SK-MEL-5 (cell line): Measurements from ENCODE around the gene RNU1-4. TPM values are rescaled to one million over a fixed set of nuclear protein-coding genes. Genes with fewer than 3 reads are reported as not detected.
"Not testable (repeated sequence)": the region's sequence is repeated elsewhere in the genome, so short reads cannot be mapped to it uniquely, and the experiment has no call there.

Experiments used
- DNase-seq: peaks from one replicate; pipeline ENCODE4 v3.0.0-alpha.2; 2016; ENCODE audit warnings: low read depth, low spot score
- in situ Hi-C: cut with HindIII; loops from 2 replicates; pipeline ENCODE4 v1.10.0; 2016; ENCODE audit warnings: low sequenced_read_pairs, high pct_unique_total_duplicates, low pct_unique_long_range_greater_than_20kb
- total RNA-seq: library from RNA; depleted of rRNA; stranded (reverse); fragments of >200 nt; shearing (Covaris generic); gene quantifications from 2 replicates; pipeline ENCODE4 v1.2.3, GENCODE V29; 2014

RNU1-4 gene
- total RNA-seq, 1 experiment from 2014 or later = under 0.01 TPM

DNA sequence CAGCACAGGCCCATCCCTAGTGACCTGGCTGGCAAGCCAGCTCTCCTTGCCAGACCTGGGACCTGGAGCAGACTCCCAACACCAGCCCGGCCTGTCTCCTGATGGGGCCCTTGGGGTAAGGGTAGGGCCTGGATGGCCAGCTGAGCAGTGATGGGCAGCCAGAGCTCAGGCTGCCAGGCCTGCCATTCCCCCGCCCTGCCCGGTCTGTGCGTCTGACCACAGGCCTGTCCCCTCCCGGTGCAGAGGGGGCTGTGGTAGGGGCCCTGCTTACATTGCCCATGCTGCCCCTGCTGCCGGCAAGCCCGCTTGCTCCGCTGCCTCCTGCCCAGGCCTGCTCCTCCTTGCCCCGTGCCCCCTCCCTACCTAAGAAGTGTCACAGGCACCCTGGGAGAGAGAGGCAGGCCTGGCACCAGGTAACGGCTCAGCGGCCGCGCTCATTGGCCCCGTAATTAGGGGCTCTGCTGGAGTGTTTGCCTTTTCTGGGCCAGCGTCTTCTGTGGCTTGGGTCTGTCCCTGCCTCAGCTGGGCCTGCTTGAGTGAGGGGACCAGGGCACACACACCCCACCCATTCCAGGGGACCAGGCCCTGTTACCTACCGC is 35.7 kb upstream of the RNU1-4 start:
- in situ Hi-C loops, DNase-seq: not testable (repeated sequence)

DNA sequence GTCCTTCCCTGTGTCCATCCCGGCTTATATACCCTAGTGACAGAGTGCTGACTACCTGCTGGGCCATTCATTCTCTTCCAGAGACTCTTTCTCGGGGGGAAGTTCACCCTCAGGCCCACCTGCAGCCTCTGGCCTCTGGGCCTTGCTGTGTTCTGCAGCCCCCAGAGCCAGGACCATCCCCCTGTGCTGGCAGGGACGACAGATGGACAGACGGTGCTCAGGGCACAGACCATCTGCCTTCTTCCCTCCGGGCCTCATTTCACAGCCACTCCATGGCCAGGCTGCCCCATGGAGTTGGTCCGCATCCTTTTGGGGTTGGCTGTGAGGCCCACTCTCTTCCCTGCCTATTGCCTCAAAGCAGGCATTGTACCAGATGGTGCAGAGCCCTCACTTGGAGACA is 34.0 kb upstream of the RNU1-4 start:
- DNase-seq, in situ Hi-C loops: not testable (repeated sequence)

DNA sequence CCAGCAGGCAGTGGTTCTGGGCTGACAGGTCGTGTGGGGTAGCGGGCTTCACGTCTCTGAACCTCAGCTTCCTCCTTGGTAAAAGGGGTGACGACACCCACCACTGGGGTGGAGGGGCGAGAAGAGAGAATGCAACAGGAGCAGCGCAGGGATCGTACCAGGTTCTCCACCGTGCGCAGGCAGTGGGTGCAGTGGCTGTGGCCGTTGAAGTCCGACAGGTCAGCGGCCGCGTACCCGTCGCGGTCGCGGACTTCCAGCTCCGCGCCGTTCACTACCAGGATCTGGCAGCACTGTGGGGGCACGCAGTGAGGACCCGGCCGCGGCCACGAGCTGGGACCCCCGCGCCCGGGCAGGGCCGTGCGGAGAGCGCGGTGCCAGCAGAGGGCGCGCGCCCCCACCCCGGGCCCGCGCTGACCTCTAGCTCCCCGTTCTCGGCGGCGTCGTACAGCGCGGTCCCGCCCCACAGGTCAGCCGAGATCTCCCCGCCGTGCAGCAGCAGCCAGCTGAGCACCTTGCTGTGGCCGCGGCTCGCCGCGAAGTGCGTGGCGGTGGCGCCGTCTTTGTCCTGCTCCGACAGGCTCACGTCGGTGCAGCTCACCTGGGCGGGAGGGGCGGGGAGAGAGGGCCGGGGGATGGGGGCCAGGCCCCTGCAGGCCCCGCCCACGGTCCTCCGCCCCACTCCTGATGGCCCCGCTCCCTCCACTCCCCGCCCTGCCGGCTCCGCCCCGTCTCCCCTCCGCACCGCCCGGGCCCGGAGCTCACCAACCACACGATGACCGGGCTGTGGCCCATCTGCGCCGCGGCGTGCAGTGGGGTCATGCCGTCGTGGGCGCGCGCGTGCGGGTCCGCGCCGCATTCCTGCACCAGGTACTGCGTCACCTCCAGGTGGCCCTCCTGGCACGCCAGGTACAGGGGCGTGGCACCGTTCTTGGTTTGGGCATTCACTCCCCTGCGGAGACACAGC is 32.9 kb upstream of the RNU1-4 start:
- in situ Hi-C loops = not testable (repeated sequence)

DNA sequence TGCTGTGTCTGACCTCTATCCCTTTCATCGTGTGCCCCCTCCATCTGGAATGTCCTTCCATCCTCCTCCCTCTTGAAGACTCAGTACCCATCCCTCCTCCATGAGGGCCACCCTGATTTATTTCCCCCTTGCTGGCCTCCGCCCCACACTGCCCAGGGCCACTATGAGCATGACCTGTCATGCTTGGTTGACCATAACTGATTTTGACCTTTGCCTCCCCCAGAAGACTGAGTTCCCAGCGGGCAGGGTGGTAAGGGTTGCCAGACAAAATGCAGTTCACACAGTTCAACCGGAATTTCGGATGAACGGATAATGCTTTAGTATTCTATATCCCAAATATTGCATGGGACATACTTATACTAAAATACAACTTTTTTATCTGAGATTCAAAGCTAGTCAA is 31.6 kb upstream of the RNU1-4 start:
- DNase-seq, in situ Hi-C loops: not testable (repeated sequence)

More for the DNA sequence above, 32.9 kb upstream of the RNU1-4 start:
- not testable (repeated sequence) for DNase-seq

DNA sequence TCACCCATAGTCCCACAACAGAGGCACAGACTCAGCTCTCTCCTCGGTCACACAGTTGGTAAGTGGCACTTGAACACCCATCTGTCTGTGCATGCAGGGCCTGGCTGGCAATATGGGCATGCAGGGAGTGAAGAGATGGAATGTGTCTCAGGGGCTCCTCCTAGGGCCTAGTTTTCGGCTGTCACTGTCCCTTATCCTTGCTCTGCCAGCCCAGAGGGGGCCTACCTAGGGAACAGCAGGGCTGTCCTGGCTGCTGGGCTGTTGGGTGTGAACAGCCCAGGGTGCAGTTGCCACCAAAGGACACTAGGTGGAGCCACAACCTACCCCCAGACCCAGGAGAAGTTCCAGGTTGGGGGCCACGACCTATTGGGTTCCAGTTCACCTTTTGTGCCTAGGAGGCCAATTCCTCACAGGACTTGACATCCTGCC is 30.6 kb upstream of the RNU1-4 start:
- DNase-seq, in situ Hi-C loops: not testable (repeated sequence)

DNA sequence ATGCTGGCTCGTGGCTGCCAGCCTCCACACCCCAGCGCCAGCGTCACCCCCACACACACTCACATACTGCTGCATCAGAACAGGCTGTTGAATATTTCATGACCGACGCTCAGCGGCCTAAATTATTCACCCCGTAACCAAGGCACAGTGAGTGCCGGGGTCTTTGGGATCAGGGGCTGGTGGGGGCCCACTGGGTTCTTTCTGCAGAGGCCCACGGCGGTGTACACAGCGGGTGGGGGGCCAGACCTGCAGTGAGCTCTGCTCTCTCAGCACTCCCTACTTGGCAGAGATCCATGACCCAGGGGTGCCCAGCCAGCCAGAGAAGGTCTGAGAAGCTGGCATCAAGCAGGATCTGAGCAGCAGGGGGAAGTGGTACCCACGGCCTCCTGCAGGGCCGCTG is 29.7 kb upstream of the RNU1-4 start:
- in situ Hi-C loops, DNase-seq: not testable (repeated sequence)

DNA sequence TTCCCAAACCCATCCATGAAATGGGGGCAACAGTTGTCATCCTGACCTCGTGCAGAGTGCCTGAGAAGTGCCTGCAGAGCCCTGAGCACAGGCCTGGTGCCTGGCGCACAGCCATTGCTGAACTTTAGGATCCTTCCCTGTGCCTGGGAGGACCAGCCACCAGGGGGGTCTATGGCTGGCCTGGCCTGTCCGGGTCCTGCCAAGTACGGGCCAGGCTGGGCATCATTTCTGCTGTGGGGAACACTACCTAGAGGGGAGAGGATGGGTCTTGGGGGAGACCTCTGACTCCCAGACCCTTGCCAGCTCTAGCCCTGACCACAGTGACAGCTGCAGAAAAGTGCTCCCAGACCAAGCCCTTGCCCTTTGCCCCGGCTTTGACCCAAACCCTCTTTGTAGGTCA is 28.2 kb upstream of the RNU1-4 start:
- in situ Hi-C loops = not testable (repeated sequence)
- peak; percentile 0 for DNase-seq

DNA sequence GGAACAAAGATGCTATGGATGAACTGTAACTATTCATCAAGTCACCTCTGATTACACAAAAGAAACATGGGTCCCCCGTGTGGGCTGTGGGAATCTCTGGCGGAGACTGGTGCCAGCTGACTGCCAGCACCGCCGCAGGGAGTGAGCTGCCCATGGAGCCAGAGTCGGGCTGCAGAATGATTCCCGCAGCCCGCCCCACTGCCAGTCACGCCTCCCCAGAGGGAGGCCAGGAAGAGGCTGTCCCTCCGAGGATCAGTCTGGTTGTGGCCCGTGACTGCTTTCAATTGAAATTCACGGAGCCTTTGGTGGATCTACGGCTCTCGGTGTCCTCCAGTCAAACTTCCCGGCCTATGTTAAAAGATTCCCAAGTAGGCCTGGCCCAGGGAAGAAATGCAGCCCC is 27.7 kb upstream of the RNU1-4 start:
- in situ Hi-C loops, DNase-seq: not testable (repeated sequence)

DNA sequence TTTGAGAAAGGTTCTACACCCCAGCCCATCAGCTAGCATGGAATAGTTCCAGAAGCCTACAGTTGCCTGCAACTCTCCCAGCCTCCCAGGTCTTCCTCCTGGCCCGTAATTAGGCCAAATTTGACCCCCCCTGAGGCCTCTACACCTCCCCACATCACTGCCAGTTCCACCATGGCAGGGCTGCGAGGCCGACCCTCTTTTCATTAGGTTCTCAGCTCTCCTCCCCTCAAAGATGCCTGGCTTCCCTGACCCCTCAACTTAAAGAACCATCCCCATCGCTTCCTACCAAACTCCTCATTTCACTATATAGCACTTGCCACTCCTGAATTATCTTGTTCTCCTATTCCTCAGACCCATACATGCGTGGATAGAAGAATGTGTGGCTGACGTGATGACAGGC is 27.3 kb upstream of the RNU1-4 start:
- in situ Hi-C loops, DNase-seq: not testable (repeated sequence)

DNA sequence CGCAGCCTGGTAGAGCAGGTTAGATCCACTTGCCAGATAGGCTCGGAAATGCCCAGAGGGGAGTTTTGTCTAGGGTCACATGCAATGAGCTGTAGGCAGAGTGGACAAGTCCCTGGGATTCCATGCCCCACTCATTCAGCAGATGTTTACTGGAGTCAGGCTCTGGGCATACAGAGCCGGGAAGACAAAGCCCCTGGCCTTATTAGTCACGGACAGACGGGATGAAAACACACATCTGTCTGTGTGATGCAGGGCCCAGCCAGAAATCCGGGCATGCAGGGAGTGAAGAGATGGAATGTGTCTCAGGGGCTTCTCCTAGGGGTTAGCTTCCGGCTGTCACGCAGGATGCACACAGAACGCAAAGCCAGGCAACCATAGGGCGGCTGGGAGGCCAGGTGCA is 26.8 kb upstream of the RNU1-4 start:
- DNase-seq = not testable (repeated sequence)

DNA sequence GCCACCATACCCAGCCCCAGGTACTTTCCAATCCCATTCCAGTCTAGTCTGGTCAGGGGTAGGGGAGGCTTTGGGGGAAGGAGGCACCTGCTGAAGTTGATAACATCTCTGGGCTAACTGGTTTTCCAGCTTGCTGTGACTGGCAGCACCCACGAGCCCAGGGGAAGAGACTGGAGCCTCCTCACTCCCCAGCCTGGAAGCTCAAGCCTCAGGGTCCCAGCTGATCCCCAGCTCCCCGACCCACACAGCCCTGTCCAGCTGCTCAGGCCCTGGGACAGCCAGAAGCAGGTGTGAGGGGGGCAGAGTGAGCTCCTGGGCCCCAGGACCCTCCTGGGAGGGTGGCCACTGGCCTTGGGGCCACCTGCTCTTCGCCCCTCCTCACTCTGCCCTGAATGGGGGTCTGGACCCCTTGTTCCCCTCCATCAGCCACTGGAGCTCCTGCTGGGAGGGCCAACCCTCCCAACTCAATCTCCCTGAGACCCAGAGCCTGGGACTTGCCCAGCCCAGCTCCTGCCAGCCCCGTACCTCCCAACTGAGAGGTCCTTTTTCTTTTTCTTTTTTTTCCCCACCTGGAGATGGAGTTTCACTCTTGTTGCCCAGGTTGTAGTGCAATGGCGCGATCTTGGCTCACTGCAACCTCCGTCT is 23.5 kb upstream of the RNU1-4 start:
- no peak for DNase-seq
- in situ Hi-C loops = no loop called here

More for the DNA sequence above, 26.8 kb upstream of the RNU1-4 start:
- in situ Hi-C loops = not testable (repeated sequence)

DNA sequence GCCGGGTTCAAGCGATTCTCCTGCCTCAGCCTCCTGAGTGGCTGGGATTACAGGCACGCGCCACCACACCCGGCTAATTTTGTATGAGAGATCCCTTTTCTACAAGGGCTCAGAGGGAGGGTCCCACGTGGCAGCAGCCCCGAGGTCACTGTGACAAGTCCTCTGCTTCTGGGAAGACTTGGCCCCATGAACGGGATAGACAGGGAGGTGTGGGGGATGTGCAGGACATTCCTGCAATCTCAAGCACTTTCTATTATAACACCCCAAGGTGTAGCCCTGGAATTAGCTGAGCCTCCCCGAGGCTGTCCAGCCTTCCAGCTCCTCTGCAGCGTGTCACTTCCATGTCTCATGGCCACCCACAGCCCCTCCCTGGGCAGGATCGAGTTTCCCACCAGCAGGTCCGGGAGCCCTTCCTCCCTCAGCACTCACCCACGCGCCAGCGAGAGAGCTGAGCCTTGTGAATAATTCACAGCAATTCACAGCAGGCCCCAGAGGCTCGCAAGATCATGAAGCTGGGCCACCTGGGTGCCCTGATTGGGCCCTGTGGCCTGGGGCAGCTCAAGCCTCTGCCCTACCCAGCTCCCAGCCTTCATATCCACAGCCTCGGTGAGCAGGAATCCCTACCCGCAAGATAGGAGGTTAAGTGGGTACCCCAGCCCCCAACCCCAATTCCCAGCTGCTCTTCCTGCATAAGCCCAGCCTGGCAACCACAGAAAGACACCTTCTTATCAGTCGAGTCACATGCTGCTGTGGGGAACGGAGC is 22.8 kb upstream of the RNU1-4 start:
- DNase-seq = no peak
- in situ Hi-C loops = no loop called here

DNA sequence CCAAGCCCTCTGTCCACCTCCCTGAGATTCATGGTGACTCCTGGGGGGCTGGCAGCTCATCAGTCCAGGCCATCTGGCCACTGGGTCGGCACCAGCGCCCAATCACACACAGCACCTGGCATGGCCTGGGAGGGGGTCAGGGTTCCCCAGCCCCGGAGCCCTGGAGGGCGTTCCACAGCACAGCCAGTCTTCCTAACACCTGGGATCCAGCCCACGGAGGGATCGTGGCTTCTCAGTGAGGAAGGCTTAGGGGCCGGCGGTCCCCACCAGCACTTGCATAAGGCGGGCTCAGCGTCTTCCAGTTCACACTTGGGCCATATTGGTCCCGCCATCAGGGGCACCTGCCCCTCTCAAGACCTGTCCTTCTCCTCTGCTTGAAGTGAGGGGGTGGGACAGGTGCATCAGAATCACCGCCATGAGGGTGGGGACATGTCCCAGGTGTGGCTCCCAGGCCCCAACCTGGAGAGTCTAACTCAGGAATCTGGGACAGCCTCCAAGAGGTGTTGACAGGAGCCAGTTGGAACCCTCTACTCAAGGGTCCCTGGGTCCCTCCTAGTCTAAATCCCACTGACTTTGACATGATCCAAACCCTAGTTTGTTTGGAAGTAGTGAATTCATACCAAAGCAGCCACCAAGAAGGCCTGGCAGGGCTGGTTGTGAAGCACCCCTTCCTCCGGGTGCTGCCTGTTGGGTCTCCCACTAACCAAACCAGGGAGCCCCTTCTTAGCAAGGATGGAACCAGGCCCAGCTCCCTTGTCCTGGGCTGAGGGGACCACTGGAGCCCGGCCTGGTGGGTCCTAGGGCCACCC is 22.0 kb upstream of the RNU1-4 start:
- DNase-seq, in situ Hi-C loops: not testable (repeated sequence)

DNA sequence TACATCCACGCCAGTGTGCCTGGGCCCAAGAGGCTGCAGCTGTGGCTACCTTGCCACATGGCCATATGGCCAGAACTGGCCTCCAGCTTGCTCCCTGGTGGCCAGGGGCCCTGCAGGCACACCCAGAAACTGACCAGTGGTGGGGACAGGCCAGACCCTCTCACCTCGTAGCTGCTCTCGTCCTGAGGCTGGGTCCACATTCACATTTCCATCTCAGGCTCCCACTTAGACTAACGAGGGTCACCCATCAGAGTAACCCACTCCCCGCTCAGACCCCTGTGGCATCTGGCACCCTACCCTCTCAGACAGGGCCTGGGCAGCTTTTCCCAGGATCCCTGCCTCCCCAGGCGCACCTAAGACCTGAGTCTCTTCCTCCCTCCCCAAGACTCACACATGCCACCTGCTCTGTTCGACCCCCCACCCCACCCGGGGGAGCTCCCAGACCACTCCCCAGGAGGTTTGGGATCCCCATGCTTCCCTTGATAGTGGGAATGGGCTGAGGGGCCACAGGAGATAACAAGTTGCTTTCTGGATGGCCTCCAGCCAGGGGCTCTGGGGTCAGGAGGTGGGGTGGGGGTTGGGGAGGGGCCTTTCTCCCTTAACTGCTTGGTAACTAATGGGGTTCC is 21.3 kb upstream of the RNU1-4 start:
- in situ Hi-C loops = no loop called here
- DNase-seq = no peak

DNA sequence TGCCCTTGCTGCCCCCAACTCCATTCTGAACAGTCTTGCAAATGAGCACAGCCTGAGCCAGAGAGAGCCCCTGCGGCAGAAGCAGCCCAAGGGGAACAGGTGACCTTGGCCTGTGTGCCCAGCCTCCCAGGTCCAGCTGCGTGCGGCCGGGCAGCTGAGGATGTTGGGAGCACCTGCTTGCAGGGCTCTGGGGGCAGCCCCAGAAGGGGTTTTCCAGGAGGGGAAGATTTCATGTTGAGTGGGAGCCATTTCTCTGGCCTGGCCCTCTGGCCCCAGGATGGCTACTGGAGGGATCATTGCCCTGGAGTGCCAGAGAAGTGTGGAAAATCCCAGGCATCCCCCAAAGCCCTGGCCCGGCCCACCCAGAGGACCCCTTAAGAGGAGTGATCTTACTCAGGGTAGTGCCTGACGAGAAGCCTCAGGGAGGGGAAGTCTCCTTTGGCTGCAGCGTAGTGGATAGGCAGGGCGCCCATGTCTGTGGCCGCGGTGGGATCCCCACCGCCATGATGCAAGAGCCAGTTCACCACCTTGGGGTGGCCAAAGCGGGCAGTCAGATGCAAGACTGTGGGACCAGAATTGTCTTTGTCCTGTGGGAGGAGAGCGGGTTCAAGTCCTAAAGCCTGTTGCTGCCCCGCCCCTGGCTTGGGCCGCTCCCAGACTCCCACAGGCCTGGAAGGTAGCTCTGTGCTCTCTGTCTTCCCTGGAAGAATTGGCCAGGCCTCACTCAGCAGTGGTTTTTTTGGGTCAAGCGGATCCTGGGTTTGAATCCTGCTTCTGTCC is 20.6 kb upstream of the RNU1-4 start:
- in situ Hi-C loops = no loop called here

More for the DNA sequence above, 20.6 kb upstream of the RNU1-4 start:
- DNase-seq = no peak
